NCI-H524 (cell line): ENCODE results near the gene USP48.
"Not testable (repeated sequence)": the region's sequence is repeated elsewhere in the genome, so short reads cannot be mapped to it uniquely, and the experiment has no call there.

Experiments used
- DNase-seq, 2 experiments: peaks; one replicate each; lab custom pipeline; 2025; lab: John Stamatoyannopoulos, UW

USP48 gene

GRCh38 chr1:21782868-21783678 is at the start of gene USP48:
TSS of gene USP48 (minus strand) at chr1:21783149. CDS start at chr1:21782957, 192 bp downstream.
- DNase-seq = peak; percentile 93 to 95

DNA sequence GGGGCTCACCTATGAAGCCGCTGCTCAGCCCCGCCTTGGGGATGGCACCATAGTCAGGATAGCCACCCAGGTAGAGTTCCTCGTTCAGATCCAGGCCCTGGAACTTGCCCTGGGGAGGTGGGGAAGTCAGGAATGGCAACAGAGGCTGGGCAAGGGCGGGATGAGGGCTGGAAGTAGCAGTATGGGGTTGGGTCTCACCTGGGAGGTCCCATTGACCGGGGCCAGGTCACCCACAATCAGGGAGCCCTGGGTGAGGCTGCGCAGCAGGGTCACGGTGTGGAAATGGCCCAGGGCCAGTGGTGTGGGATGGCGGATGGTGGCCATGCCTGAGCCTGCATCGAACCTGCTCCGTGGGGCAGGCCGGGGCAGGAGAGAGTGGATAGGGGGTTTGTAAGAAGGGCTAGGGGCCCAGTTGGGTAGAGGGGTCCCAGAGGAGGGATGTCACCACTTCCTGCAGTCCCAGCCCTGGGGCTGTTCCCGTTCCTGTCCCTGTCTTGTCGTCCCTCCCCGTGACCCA is 48.6 kb upstream of the USP48 start:
- DNase-seq = no peak

GRCh38 chr1:21830792-21831453 is 48.0 kb upstream of the USP48 start:
- DNase-seq = no peak

GRCh38 chr1:21829294-21829693 is 46.3 kb upstream of the USP48 start:
- no peak for DNase-seq

- no peak for DNase-seq
Observed at GRCh38 chr1:21828506-21829210, 45.7 kb upstream of the USP48 start.

DNA sequence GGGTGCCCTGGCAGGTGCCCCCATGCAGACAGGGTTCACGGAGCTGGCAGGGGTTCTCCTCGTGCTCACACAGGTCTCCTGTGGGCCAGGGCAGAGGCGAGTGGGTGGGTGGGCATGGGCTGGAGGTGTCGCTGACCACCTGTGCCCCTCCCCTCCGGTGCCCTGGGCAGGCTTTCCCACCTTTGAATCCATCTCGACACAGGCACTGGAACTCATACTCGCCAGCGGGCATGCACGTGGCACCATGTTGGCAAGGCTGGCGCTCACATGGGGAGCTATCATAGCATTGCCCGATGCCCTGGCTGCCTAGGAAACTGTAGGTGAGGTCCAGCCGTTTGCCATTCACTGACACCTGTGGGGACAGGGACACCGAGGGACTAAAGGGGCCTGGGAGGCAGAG is 45.1 kb upstream of the USP48 start:
- DNase-seq = no peak

GRCh38 chr1:21827141-21827679 is 44.3 kb upstream of the USP48 start:
- no peak for DNase-seq

DNA sequence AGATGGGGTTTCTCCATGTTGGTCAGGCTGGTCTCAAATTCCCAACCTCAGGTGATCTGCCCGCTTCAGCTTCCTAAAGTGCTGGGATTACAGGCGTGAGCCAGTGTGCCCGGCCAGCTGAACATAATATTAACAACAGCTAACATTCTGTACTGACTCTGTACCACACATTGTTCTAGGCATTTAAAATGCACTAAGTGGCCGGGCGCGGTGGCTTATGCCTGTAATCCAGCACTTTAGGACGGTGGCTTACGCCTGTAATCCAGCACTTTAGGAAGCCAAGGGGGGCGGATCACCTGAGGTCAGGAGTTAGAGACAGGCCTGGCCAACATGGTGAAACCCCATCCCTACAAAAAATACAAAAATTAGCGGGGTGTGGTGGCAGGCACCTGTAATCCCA is 43.7 kb upstream of the USP48 start:
- DNase-seq = not testable (repeated sequence)

GRCh38 chr1:21825393-21825792 is 42.4 kb upstream of the USP48 start:
- no peak for DNase-seq

DNA sequence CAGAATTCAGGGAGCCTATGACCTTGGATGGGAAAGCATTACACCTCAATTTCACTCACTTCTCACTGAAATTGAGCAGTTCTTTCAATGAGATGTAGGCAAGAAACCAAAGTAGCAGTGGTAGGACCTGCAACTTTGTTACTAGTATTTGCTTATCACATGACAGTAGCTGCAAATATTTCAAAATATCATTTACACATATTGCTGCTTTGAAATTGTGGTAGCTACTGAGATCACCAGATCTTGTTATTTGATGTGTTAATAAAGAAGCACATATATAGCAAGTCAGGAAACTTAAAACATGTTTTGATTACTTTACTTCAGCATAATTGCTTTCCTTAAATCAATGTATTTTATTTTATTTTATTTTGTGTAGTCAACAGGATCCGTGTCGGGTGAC is 42.0 kb upstream of the USP48 start:
- DNase-seq = no peak

- DNase-seq = no peak
Observed at GRCh38 chr1:21823980-21824702, 41.2 kb upstream of the USP48 start.

- no peak for DNase-seq
Observed at GRCh38 chr1:21823206-21823979, 40.4 kb upstream of the USP48 start.

- DNase-seq = no peak
Observed at GRCh38 chr1:21822349-21822748, 39.4 kb upstream of the USP48 start.

DNA sequence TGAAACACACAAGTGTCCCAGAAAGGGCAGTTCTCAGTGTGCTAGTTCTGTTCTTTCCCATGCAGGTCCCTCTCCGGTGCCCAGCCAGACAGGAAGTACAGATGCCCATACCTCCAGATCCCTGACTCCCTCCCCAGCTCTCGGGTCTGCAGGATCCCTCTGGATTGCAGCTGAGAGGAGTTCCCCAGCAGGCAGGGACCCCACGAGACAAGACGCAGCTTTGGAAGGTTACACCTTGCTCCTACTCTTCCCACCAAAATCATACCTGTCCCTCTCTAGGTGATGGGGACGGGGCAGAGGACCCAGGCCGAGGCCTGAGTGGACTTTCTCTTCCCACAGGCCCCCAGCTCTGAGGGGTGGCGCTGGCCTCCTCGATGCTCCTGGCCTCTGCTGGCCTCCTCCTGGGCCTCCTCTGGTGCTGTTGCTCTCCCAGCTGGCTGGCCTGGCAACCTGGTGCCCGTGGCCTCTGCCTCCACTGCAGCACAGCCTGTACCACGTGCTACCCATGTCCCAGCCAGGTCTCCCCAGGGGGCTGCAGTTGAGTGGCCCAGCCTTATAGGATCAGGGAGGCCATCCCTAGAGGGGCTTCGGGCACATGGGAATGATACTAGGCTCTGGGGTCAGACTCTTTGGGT is 38.6 kb upstream of the USP48 start:
- no peak for DNase-seq

GRCh38 chr1:21820597-21821232 is 37.8 kb upstream of the USP48 start:
- no peak for DNase-seq

DNA sequence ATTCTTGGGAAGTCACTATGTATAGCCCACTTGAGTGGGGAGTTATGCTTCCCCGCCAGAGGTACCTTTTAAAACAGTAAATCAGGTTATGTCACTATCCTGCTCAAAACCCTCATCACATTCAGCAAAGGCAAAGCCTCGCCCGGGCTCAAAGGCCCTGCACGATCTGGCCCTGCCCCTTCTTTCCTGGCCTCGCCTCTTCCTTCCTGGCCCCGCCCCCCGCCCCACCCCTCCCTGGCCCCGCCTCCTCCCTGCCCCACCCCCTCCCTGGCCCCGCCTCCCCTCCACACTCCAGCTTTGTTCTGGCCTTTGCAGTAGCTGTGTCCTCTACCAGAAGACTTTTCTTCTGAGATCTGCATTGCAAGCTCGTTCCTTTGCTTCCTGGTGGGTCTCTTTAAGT is 35.7 kb upstream of the USP48 start:
- DNase-seq = no peak

DNA sequence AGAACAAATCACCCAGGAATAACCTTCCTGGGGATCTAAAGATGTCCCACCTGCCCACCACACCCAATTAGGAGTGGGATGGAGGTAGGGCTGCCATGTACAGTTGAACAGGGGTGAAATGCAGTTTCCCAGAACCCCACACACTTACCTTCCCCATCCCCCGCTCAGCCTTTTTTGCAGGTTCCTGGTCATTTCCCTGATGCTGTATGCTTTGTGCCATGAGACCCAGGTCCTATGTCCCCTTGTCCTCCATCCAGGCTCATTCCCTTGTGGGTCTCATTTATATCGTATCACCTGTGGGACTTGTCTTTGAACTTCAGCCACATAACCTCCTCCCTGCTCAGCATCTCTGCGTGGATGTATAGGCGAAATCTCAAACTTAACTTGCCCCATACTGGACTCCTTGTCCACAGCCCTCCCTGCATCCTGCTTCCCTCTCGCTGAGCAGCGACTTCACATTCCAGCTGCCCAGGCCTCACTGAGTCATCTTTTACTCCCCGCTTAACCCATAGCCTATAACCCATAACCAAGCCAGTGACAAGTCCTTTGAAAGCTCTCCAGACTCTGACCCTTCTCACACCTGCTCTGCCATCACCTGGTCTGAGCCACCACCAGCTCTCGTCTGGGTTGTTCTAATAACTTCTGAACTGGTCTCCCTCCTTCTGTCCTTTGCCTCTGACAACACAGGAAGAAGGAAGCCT is 33.8 kb upstream of the USP48 start:
- DNase-seq = no peak

DNA sequence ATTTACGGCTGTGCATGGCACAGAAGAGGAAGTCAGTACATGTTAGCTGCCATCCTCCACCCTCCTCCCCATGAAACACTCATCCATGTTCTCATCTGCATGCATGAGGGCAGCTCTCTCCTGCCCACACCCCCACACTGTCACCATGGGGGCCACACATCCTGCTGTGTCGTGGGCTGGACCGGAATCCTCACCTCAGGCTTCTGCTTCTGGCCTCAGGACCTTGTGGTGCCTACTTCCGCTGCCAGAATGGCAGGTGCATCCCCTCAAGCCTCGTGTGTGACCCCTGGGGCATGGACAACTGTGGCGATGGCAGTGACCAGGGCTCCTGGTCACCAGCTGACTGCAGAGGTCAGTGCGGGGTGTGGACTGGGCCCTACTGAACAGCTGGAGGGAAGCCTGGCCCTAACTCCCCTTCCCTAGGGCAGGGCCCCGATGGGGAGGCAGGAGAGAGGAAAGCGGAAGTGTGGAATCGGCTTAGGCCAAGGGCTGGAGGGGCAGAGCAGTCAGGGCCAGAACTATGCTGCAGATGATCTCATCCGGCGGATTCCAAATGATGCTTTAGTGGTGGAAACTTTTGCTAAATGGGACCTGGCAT is 32.9 kb upstream of the USP48 start:
- DNase-seq = no peak
